ENCODE results near the gene IFIT3. TPM values are rescaled to one million over a fixed set of nuclear protein-coding genes. Genes with fewer than 3 reads are reported as not detected.

IFIT3 gene
- polyA plus RNA-seq, 1 of the 3 experiments (the other 2 are of a cell fraction), result 3.2 TPM

- no peaks in the 10 kb centered on the region for H4K20me1 ChIP-seq (ENCODE audit: insufficient read depth)
- no peaks in the 10 kb centered on the region for H3K9me3 ChIP-seq
- no peak overlapping the region for H3K4me3 ChIP-seq (ENCODE audit: low read depth in 2 of 2, low read length in 1 of 2)
- no peaks in the 10 kb centered on the region; the same call in 1 of the 2 replicates for H3K79me2 ChIP-seq (ENCODE audit: insufficient read depth)
- TF ChIP-seq USF2 (IDR thresholded peaks at IDR 0.05; ENCODE audit: borderline replicate concordance, low read depth, low read length) (no peak), FOXM1 (IDR thresholded peaks at IDR 0.05; ENCODE audit: low read depth) (no peak), POLR2AphosphoS5 (IDR thresholded peaks at IDR 0.05; ENCODE audit: low read depth, low read length) (no peak), NFIC (IDR thresholded peaks at IDR 0.05; ENCODE audit: borderline replicate concordance) (no peak), IRF3 (IDR thresholded peaks at IDR 0.05; ENCODE audit: low read depth, low read length) (no peak), ELF1 (IDR thresholded peaks at IDR 0.05) (no peak), CTCF (IDR thresholded peaks at IDR 0.05) (no peak), RAD21 (IDR thresholded peaks at IDR 0.05; ENCODE audit: low read length) (no peak), SIN3A (IDR thresholded peaks at IDR 0.05; ENCODE audit: borderline replicate concordance, low read depth, low read length) (no peak), JUND (IDR thresholded peaks at IDR 0.05) (no peak), FOSL2 (IDR thresholded peaks at IDR 0.05; ENCODE audit: borderline replicate concordance, low read depth) (no peak), REST (IDR thresholded peaks at IDR 0.05; ENCODE audit: low read depth, low read length) (no peak), PBX3 (IDR thresholded peaks at IDR 0.05) (no peak), MEF2A (IDR thresholded peaks at IDR 0.05; ENCODE audit: borderline replicate concordance, low read depth) (no peak), FOXJ3 (CRISPR knock-in tag; IDR thresholded peaks at IDR 0.05) (no peak), RFX5 (IDR thresholded peaks at IDR 0.05; ENCODE audit: low read length) (no peak), TCF12 (IDR thresholded peaks at IDR 0.05) (no peak)
- no peaks in the 10 kb centered on the region for H3K27me3 ChIP-seq (ENCODE audit: insufficient read depth)
- peaks cover 0 to 28% of the 10 kb centered on the region in 2 experiments; a peak in 1 of 4 replicates for H3K4me1 ChIP-seq (ENCODE audit: control insufficient read depth in 1 of 2, insufficient read depth in 2 of 2, low read depth in 1 of 2, low read length in 1 of 2)
- CTCF ChIA-PET, result no interaction called here
- H3K9ac ChIP-seq, result no peak overlapping the region
- no peak for DNase-seq
- H2AFZ ChIP-seq (ENCODE audit: low read depth), result no peak overlapping the region
- no peaks in the 10 kb centered on the region for H3F3A ChIP-seq (replicated peaks; ENCODE audit: insufficient read depth)
- POLR2A ChIA-PET, result no interaction called here
- H3K27ac ChIP-seq (ENCODE audit: low read depth in 2 of 2, low read length in 1 of 2), result no peak overlapping the region
- H3K9me2 ChIP-seq, result no peaks in the 10 kb centered on the region
- no peak overlapping the region for H3K4me2 ChIP-seq
- H3K36me3 ChIP-seq (replicated peaks in 1 of 2; ENCODE audit: control insufficient read depth in 1 of 2, insufficient read depth in 2 of 2, low read length in 1 of 2), result peaks cover 9 to 14% of the 10 kb centered on the region in 2 experiments
- WGBS (ENCODE audit: low lambda C conversion rate), result 94% methylated on average over 3 of the region's 3 CpGs
These were observed 7.4 kb downstream of the IFIT3 start for GRCh38 chr10:89335226-89335625.

Measured in SK-N-SH (cell line).